Activated CD8-positive, alpha-beta memory T cell treated with anti-CD3 and anti-CD28 coated beads, Interleukin-2, amount 50 U/mL, for 1 hour (primary cell): ENCODE measurements around the gene LAMA3.

Experiments used
- DNase-seq: peaks from one replicate; pipeline ENCODE4 v3.0.0-alpha.2; 2020; ENCODE audit errors: extremely low read depth

Gene LAMA3

DNA sequence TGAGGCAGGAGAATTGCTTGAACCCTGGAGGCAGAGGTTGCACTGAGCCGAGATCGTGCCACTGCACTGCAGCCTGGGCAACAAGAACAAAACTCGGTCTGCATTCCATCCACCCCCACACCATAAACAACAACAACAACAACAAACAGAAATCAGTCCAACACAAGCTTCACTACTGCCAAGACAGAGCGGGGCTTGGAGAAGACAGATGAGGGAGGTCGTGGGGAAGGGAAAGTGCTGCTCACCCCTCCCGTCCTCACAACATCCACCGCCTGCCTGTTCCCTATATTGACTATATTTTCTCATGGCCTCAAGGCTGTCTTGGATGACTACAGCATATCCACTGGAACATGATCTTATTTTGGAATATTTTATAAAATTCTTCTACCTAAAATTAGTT is 187.7 kb downstream of the LAMA3 start:
- no peak for DNase-seq

DNA sequence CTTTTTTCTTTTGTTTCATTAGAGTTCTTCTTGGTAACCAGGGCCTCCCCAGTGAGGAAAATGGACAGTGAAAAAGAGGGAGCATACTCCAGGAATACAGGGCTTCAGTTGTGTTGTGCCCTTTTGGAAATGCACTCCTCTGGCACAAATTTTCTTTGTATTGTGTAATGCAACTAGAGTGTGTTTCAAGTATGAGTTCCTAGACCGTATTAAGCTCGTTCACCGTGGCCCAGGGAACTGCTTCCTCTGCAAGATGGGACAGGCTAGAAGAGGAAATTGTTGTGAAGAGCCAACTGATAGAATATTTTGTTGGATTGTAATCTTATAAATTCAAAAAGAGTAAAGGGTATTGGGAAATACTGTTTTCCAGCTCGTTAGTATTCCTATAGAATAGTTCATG is 188.1 kb downstream of the LAMA3 start:
- DNase-seq = no peak

DNA sequence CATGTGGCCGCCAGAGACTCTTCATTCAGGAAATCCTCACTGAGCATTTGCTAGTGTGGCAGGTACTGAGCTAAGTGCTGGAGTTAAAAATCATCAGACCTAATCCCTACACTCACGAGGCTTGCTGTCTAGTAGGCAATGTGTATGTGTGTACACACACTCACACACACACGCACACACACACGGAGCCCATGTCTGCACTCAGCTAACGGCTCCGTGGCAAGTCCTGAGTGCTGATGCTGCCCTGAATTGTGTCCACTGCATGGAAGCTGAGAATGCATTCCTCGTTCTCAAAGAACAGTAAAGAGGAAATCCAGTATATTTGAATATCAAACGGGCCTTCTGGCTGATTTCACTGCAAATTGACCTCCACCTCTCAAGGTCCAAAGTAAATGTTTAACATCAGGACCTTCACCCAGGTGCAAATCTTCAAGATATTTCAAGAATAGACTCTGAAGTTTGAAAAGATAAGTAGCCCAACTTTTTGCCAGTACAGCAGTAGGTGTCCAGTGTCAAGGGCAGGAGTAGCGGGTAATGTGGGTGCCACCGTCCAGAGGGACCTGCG is 189.2 kb downstream of the LAMA3 start:
- no peak for DNase-seq

DNA sequence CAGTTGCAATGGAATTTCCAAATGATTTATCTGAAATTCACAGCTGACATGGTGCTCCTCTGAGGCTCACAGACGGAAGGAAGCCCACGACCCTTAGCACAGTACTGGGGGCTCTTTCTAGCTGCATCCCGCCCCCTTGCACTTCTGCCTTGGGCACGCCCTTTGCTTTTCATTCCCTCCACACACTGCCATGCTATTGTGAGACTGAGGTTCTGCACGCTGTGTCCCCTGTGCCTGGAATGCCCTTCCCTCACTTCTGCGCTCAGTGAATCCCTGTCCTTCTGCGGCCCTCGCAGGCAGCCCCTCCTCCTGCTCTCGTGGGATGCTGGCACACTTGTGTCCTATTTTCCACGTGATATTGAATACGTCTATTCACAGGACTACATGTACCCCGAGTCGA is 189.9 kb downstream of the LAMA3 start:
- no peak for DNase-seq

- DNase-seq = no peak
Measured at GRCh38 chr18:23879544-23879943, 190.3 kb downstream of the LAMA3 start.

GRCh38 chr18:23879966-23880565 is 190.8 kb downstream of the LAMA3 start:
- DNase-seq = no peak

GRCh38 chr18:23880931-23881617 is 191.8 kb downstream of the LAMA3 start:
- no peak for DNase-seq

GRCh38 chr18:23881778-23882177 is 192.5 kb downstream of the LAMA3 start:
- no peak for DNase-seq

DNA sequence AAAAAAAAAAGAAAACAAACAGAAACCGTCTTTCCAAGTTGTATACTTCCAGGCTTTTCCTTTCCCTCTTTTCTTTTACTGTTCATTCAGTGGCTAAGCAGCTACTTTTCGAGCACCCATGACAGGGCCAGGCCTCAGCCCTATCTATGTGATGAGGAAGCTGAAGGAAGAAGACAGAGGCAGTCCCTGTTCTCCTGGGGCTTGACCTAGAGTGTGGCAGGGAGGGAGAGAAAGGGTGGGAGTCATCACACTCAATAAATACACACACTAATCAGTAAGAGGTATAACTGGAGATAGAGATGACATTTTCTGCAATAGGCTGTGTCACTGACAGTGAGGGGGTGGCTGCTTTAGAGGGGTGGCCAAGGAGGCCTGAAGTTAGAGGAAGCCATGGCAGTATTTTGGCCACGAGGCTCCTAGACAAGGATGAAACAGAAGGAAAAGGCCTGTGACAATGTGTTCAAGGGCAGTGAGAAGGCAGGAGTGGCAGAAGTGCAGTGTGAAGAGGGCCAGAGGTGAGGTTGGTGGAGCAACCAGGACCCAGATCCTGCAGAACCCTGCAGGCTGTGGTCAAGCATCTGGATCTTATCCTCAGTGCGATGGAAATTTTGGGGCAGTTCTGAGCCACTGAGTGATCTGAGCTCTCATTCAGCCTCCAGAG is 193.5 kb downstream of the LAMA3 start:
- no peak for DNase-seq

DNA sequence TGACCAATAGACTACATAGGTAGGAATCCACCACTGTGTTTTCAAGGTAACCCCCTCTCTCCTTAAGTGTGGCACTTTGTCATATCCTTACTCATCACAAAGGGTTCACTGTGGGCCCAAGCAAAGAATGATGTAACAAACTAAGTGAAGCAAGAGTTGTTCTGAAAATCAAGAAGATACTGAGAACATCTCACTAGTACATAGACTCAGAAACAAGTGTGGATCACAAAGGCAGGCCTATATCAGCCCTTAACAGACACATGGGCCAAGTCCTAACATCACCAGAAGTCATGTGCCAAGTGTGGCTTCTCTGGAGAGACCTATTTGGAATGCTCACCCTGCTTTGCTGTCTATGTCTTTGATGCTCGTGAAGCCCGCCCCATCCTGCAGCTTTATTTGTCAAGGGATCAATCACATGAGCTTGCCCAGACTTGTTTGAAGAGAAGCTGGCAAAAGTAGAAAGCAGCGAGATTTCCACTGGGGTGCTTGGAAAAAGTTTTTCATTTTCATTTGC is 194.1 kb downstream of the LAMA3 start:
- DNase-seq = no peak

GRCh38 chr18:23884681-23885375 is 195.6 kb downstream of the LAMA3 start:
- no peak for DNase-seq

- no peak for DNase-seq
Measured at GRCh38 chr18:23885750-23886149, 196.5 kb downstream of the LAMA3 start.

GRCh38 chr18:23887035-23887434 is 197.8 kb downstream of the LAMA3 start:
- DNase-seq = no peak

DNA sequence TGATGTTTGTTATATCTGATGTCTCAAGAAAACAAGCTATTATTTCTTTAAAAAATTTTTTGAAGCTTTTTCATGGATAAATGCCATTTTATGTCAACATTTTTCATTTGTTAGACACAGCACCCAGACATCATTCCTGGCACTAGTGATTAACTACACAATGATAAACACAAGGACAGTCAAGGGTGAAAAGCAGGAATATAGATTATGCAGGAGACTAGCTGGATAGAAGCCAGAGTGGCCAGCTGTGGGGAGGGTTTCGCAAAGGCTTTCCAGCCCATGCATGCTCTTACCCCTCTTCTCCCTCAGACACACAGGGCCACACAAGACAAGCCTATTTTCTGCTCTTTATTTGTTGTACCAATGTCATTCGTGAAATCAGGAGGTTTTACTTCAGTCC is 198.2 kb downstream of the LAMA3 start:
- no peak for DNase-seq

DNA sequence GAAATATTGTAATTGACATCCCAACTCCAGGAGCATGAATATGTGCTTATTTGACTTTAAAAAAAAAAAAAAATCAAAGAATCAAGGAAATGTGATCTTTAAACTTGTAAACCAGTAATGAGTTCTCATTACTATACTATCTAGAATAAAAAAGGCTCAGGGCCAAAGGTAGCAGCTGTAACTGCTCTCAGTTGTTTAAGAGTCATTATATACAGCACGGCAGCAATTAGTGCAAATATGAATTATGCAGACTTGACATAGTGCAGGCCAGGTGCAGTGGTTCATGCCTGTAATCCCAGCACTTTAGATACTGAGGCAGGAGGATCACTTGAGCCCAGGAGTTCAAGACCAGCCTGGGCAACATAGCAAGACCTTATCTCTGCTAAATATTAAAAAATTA is 199.6 kb downstream of the LAMA3 start:
- DNase-seq = no peak

GRCh38 chr18:23889907-23890306 is 200.7 kb downstream of the LAMA3 start:
- no peak for DNase-seq

DNA sequence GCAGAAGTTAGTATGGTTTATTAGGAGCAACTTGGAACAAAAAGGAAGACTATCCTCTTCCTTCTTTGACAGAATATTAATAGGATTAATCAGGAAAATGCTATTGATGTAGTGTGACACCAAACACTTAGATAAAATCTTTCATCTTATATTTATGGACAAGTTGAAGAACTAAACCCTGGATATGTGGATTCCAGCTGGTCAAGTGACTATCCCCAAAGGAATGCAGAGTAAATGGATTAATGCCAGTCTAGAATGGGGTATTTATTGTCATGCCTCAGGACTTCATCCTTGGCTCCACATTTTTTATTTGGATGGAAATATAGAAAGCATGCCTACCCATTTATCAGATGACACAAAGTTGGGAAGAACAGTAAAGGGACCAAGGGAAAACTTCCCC is 201.3 kb downstream of the LAMA3 start:
- no peak for DNase-seq

DNA sequence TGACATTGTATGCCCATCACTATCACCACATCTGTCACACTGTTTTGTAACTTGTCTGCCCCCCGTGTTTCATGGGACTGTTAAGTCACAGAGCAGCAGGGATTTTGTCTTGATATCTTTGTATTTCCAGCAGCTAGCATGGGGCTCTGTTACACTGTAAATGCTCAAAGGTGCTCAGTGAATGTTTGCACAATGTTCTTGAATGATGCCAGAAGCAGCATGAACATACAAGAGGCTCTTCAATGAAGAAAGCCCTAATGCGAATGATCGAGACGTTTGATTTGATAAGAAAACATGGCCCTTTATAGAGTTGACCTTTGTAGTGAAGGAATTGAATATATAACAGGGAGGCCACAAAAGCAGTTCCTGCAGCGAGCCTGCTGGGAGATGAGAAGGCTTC is 204.4 kb downstream of the LAMA3 start:
- no peak for DNase-seq

GRCh38 chr18:23894661-23895175 is 205.5 kb downstream of the LAMA3 start:
- no peak for DNase-seq

GRCh38 chr18:23897291-23897690 is 208.0 kb downstream of the LAMA3 start:
- DNase-seq = no peak

GRCh38 chr18:23897733-23898132 is 208.5 kb downstream of the LAMA3 start:
- no peak for DNase-seq

DNA sequence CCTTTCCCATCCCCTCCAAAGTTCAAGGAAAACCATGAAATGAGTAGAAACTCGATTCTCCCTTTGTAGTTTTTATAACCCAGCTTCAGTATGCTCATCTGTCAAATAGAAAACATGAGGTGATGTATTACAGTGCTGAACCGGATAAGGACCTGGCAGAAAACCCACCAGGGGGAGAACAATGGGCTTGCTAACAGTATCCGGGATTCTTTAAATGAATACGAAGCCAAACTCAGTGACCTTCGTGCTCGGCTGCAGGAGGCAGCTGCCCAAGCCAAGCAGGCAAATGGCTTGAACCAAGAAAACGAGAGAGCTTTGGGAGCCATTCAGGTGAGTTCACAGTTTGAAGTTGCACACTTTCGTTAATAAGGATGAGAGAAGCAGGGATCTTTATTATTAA is 211.7 kb downstream of the LAMA3 start:
- no peak for DNase-seq
